Endothelial cell of umbilical vein (primary cell): Measurements from ENCODE around the gene HBZ. TPM values are rescaled to one million over a fixed set of nuclear protein-coding genes. Genes with fewer than 3 reads are reported as not detected.

Experiments used
- BruUV-seq: library from RNA; stranded (reverse); fragments of 400-500 nt; replicated peaks from 2 replicates; lab custom pipeline; 2021; lab: Mats Ljungman, UMichigan
- CTCF ChIA-PET: fragments of 300-600, 350-600 bp; sonication (Branson Sonifier 250); formaldehyde crosslinking; loops from one replicate; lab custom pipeline; 2021; ENCODE audit warnings: antibody characterized with exemption, inconsistent platforms; lab: Charles Lee
- POLR2A ChIA-PET: fragments of 300-600, 350-600 bp; sonication (Branson Sonifier 250); formaldehyde crosslinking; loops from one replicate; lab custom pipeline; 2021; ENCODE audit warnings: antibody characterized with exemption, inconsistent platforms; lab: Charles Lee
- DNase-seq: peaks from one replicate; pipeline ENCODE4 v3.0.0-alpha.2; 2011; ENCODE audit warnings: low read depth, low spot score
- FAIRE-seq: peaks from 2 replicates; lab custom pipeline; 2011; peaks lifted over from hg19 to GRCh38; lab: Jason Lieb, UNC
- H2AFZ ChIP-seq: 2 replicates; pipeline ENCODE4 v1.6.0; 2012; ENCODE audit warnings: low read depth, low read length, control low read depth, inconsistent platforms
- H3K27ac ChIP-seq: 2 replicates; pipeline ENCODE4 v1.5.1; 2011; ENCODE audit warnings: low read depth, mild to moderate bottlenecking, control low read depth, low read length, moderate library complexity; ENCODE audit not compliant: insufficient read depth
- H3K27me3 ChIP-seq, 2 experiments: 2 replicates each; pipeline versions ENCODE4 v1.6.0 to v1.6.1; 2011; ENCODE audit warnings: low read length in 2 of 2, mixed read lengths in 1 of 2; ENCODE audit not compliant: control insufficient read depth in 2 of 2, insufficient read depth in 2 of 2
- H3K36me3 ChIP-seq, 2 experiments: 2 replicates in 1 of 2; 3 replicates in 1 of 2; pipeline ENCODE4 v1.5.1; 2011; ENCODE audit warnings: low read length in 2 of 2, mild to moderate bottlenecking in 1 of 2, moderate library complexity in 1 of 2; ENCODE audit not compliant: control insufficient read depth in 2 of 2, insufficient read depth in 2 of 2; ENCODE audit errors: extremely low read depth in 1 of 2
- H3K4me1 ChIP-seq: 3 replicates; pipeline ENCODE4 v1.5.1; 2011; ENCODE audit warnings: mild to moderate bottlenecking, low read length; ENCODE audit not compliant: control insufficient read depth, insufficient read depth; ENCODE audit errors: extremely low read depth
- H3K4me2 ChIP-seq: 2 replicates; pipeline ENCODE4 v1.6.1; 2011; ENCODE audit warnings: low read length, control low read depth, mixed read lengths; ENCODE audit not compliant: insufficient read depth
- H3K4me3 ChIP-seq, 3 experiments: fragments of 200-600 bp in 1 of 3; sonication (generic), shearing (Covaris generic) in 1 of 3; replicated peaks in 1 of 3; 2 replicates each; pipeline ENCODE4 v1.5.1; 2011 to 2016; ENCODE audit warnings: control low read depth in 3 of 3, low read length in 3 of 3, mild to moderate bottlenecking in 2 of 3, inconsistent platforms in 1 of 3, low read depth in 1 of 3, moderate library complexity in 1 of 3; ENCODE audit not compliant: insufficient read depth in 1 of 3
- H3K79me2 ChIP-seq: 2 replicates; pipeline ENCODE4 v1.6.0; 2012; ENCODE audit warnings: low read length, inconsistent platforms; ENCODE audit not compliant: control insufficient read depth, insufficient read depth
- H3K9ac ChIP-seq: replicated peaks from 2 replicates; pipeline ENCODE3; 2011; ENCODE audit warnings: low read length, control low read depth; ENCODE audit not compliant: insufficient read depth; ENCODE audit errors: extremely low read depth
- H3K9me1 ChIP-seq: replicated peaks from 3 replicates; pipeline ENCODE4 v1.6.0; 2011; ENCODE audit warnings: mild to moderate bottlenecking, low read length; ENCODE audit not compliant: control insufficient read depth, insufficient read depth; ENCODE audit errors: extremely low read depth
- H3K9me3 ChIP-seq: replicated peaks from 2 replicates; pipeline ENCODE4 v1.5.1; 2012; ENCODE audit warnings: low read length, inconsistent platforms; ENCODE audit not compliant: control insufficient read depth, insufficient read depth
- H4K20me1 ChIP-seq: replicated peaks from 2 replicates; pipeline ENCODE3; 2011; ENCODE audit warnings: mild to moderate bottlenecking, low read length; ENCODE audit not compliant: control insufficient read depth, insufficient read depth; ENCODE audit errors: extremely low read depth
- CTCF ChIP-seq, 2 donors: IDR thresholded peaks; 1 replicate in 1 of 2; 2 replicates in 1 of 2; pipeline ENCODE4 v1.5.1; 2011; ENCODE audit warnings: low read length in 2 of 2, mild to moderate bottlenecking in 2 of 2, moderate library complexity in 2 of 2, control low read depth in 1 of 2, inconsistent platforms in 1 of 2, low read depth in 1 of 2; ENCODE audit not compliant: insufficient read depth in 1 of 2; ENCODE audit errors: extremely low read depth in 1 of 2
- EZH2 ChIP-seq: IDR thresholded peaks from 2 replicates; pipeline ENCODE4 v1.6.1; 2012; ENCODE audit warnings: borderline replicate concordance, low read depth, mild to moderate bottlenecking, moderate library complexity, low read length, inconsistent platforms; ENCODE audit not compliant: severe bottlenecking
- JUN ChIP-seq: IDR thresholded peaks from 2 replicates; pipeline ENCODE4 v1.6.1; 2011; ENCODE audit warnings: borderline replicate concordance, low read depth; ENCODE audit not compliant: insufficient read length, insufficient read depth
- MAX ChIP-seq: IDR thresholded peaks from 2 replicates; pipeline ENCODE4 v1.6.1; 2011; ENCODE audit not compliant: insufficient read depth, insufficient read length
- dilution Hi-C: fragments of 300-500 bp; cut with MboI; formaldehyde crosslinking; loops from one replicate; pipeline ENCODE4 v1.15.0; 2019; ENCODE audit warnings: low sequenced_read_pairs; ENCODE audit not compliant: extremely low pct_ligation_motif_present
- intact Hi-C: fragments of 100-400 bp; cut with micrococcal nuclease; formaldehyde crosslinking; loops from one replicate; pipeline ENCODE4 v1.10.0; 2022
- polyA plus RNA-seq, 4 experiments: library from polyadenylated mRNA; depleted of rRNA in 3 of 4; stranded (reverse) in 3 of 4; unstranded in 1 of 4; fragments of >200 nt; gene quantifications; 2 replicates each; pipeline versions ENCODE4 v1.2.1 to v1.2.3, GENCODE V29; 2011 to 2012; ENCODE audit warnings: missing spikeins in 1 of 4
- total RNA-seq: library from RNA; stranded (reverse); gene quantifications from 2 replicates; pipeline ENCODE4 v1.2.3, GENCODE V29; 2021

The HBZ gene
- total and polyA plus RNA-seq, 2 donors (not counting 3 experiments of a cell fraction or from before 2014, with no cell fraction given), result not detected

GRCh38 chr16:167122-167690, 14.8 kb downstream of the HBZ start:
- H3K9me3 ChIP-seq, result no peaks in the 10 kb centered on the region
- H3K4me2 ChIP-seq, result no peak overlapping the region
- POLR2A ChIA-PET, result no interaction called here
- no peaks in the 10 kb centered on the region for H3K9me1 ChIP-seq
- no peak for DNase-seq
- no peaks in the 10 kb centered on the region for H3K79me2 ChIP-seq
- no peak overlapping the region for H3K4me3 ChIP-seq
- H3K9ac ChIP-seq, result no peak overlapping the region
- H3K36me3 ChIP-seq, result no peaks in the 10 kb centered on the region
- H3K27ac ChIP-seq, result no peak overlapping the region
- BruUV-seq, result no TSS peak
- intact Hi-C loops, result no loop called here
- no peaks in the 10 kb centered on the region for H4K20me1 ChIP-seq
- TF ChIP-seq JUN, result no peak
- TF ChIP-seq MAX, result no peak
- TF ChIP-seq EZH2, result no peak
- TF ChIP-seq CTCF (IDR thresholded peaks at IDR 0.05; ENCODE audit: extremely low read depth in 1 of 2, insufficient read depth in 1 of 2, low read depth in 1 of 2, low read length in 2 of 2), result no peak
- H3K27me3 ChIP-seq, result peaks cover 43% of the 10 kb centered on the region in 2 experiments
- no peaks in the 10 kb centered on the region for H3K4me1 ChIP-seq
- H2AFZ ChIP-seq, result no peak overlapping the region
- CTCF ChIA-PET, result interaction anchor here (0.9 to 1.9 kb wide), 4 partner anchors 13 to 70 kb away, joined by 4 to 7 read pairs (median 4); partner anchors contain the start of gene HBQ1
- dilution Hi-C loops, result no loop called here
- no peak for FAIRE-seq
